ENCODE measurements around the gene GFOD1. TPM values are rescaled to one million over a fixed set of nuclear protein-coding genes. Genes with fewer than 3 reads are reported as not detected.

The GFOD1 gene
- polyA plus RNA-seq, 1 donor from 2014 or later, result 7.0 TPM

DNA sequence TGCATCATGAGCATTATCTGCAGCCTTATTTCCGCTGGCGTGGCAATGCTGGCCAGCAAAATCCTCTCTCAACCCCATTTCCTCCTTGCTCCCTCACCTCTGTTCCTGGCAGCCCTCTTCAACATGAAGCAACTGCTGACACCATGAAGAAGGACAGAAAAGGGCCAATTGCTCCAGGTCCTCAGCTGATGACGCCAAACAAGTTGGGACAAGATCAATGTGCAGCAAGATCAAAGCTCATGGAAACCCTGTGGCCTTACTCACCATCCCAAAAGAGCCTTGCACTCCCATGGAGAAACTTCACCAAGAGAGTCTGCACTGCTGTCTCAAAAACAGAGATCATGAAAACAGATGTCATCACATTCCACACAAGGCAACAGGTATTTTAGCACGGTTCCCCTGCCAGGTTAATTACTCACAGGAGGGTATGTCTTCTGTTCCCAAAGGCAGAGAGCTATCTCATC is 7.4 kb downstream of the GFOD1 start:
- Histone ChIP-seq H3K27me3 (ENCODE audit: insufficient read depth, low read depth, low read length) (no peaks in the 10 kb centered on the region), H3F3A (ENCODE audit: insufficient read depth, low read length, poor library complexity, severe bottlenecking) (no peaks in the 10 kb centered on the region), H3K9me3 (ENCODE audit: low read length) (no peaks in the 10 kb centered on the region), H3K9me2 (ENCODE audit: insufficient read depth, low read length) (no peaks in the 10 kb centered on the region), H4K20me1 (ENCODE audit: insufficient read depth) (no peaks in the 10 kb centered on the region), H3K4me3 (ENCODE audit: low read length) (no peak overlapping the region), H3K27ac (ENCODE audit: low read length) (no peak overlapping the region), H3K9ac (ENCODE audit: low read length) (no peak overlapping the region), H2AFZ (ENCODE audit: low read depth, low read length) (no peak overlapping the region), H3K4me2 (ENCODE audit: low read length) (no peak overlapping the region), H3K79me2 (replicated peaks; ENCODE audit: insufficient read depth, low read length) (peaks cover 18% of the 10 kb centered on the region), H3K36me3 (ENCODE audit: insufficient read depth, low read length) (no peaks in the 10 kb centered on the region)
- no peak for TF ChIP-seq EZH2 (IDR thresholded peaks at IDR 0.05; ENCODE audit: borderline replicate concordance, insufficient read depth, low read length, poor library complexity, severe bottlenecking)
- no peak for TF ChIP-seq TAF1 (IDR thresholded peaks at IDR 0.05; ENCODE audit: low read depth)
- no peak for TF ChIP-seq MXI1 (conservative IDR thresholded peaks at IDR 0.05; ENCODE audit: poor library complexity, severe bottlenecking)
- TF ChIP-seq EP300 (conservative IDR thresholded peaks at IDR 0.05; ENCODE audit: poor library complexity, severe bottlenecking), result no peak
- TF ChIP-seq, protein P1, sequence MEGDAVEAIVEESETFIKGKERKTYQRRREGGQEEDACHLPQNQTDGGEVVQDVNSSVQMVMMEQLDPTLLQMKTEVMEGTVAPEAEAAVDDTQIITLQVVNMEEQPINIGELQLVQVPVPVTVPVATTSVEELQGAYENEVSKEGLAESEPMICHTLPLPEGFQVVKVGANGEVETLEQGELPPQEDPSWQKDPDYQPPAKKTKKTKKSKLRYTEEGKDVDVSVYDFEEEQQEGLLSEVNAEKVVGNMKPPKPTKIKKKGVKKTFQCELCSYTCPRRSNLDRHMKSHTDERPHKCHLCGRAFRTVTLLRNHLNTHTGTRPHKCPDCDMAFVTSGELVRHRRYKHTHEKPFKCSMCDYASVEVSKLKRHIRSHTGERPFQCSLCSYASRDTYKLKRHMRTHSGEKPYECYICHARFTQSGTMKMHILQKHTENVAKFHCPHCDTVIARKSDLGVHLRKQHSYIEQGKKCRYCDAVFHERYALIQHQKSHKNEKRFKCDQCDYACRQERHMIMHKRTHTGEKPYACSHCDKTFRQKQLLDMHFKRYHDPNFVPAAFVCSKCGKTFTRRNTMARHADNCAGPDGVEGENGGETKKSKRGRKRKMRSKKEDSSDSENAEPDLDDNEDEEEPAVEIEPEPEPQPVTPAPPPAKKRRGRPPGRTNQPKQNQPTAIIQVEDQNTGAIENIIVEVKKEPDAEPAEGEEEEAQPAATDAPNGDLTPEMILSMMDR (IDR thresholded peaks at IDR 0.05; ENCODE audit: poor library complexity, severe bottlenecking), result no peak
- TF ChIP-seq, protein P2, sequence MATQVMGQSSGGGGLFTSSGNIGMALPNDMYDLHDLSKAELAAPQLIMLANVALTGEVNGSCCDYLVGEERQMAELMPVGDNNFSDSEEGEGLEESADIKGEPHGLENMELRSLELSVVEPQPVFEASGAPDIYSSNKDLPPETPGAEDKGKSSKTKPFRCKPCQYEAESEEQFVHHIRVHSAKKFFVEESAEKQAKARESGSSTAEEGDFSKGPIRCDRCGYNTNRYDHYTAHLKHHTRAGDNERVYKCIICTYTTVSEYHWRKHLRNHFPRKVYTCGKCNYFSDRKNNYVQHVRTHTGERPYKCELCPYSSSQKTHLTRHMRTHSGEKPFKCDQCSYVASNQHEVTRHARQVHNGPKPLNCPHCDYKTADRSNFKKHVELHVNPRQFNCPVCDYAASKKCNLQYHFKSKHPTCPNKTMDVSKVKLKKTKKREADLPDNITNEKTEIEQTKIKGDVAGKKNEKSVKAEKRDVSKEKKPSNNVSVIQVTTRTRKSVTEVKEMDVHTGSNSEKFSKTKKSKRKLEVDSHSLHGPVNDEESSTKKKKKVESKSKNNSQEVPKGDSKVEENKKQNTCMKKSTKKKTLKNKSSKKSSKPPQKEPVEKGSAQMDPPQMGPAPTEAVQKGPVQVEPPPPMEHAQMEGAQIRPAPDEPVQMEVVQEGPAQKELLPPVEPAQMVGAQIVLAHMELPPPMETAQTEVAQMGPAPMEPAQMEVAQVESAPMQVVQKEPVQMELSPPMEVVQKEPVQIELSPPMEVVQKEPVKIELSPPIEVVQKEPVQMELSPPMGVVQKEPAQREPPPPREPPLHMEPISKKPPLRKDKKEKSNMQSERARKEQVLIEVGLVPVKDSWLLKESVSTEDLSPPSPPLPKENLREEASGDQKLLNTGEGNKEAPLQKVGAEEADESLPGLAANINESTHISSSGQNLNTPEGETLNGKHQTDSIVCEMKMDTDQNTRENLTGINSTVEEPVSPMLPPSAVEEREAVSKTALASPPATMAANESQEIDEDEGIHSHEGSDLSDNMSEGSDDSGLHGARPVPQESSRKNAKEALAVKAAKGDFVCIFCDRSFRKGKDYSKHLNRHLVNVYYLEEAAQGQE (IDR thresholded peaks at IDR 0.05; ENCODE audit: borderline replicate concordance), result no peak
- no peak for TF ChIP-seq POLR2AphosphoS5 (IDR thresholded peaks at IDR 0.05)
- no peak for TF ChIP-seq RAD21 (conservative IDR thresholded peaks at IDR 0.05)
- TF ChIP-seq SMC3 (conservative IDR thresholded peaks at IDR 0.05; ENCODE audit: poor library complexity), result no peak

DNA sequence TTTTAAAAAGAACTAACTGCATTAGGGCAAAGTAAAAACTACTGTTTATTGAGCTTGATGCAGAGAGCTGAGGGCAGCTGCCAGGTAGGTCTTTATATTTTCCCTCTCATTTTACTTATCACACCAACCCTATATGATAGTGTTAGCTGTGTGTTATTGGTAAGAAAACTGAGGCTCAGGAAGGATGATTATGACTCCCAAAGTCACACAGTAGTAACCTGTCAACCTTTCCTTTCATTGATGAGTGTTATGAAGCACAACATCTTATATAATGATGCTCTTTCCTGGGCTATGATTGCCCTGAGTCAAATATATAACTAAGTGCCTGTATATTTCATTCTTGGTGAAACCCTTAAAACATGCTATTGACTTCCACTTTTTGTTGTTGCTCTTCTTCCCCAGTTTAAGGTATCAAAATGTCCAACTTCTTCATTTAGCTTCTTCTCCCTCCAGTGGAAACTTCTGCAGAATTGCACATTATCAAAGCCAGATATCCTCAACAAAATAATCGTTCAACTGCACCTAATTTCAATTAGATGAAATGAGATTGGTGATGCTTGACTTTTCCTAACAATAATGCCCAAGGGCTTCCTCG is 8.1 kb downstream of the GFOD1 start:
- Histone ChIP-seq H3K79me2 (replicated peaks; ENCODE audit: insufficient read depth, low read length) (peaks cover 13% of the 10 kb centered on the region), H3F3A (ENCODE audit: insufficient read depth, low read length, poor library complexity, severe bottlenecking) (no peaks in the 10 kb centered on the region), H3K9me2 (ENCODE audit: insufficient read depth, low read length) (no peaks in the 10 kb centered on the region), H2AFZ (ENCODE audit: low read depth, low read length) (no peak overlapping the region), H3K27ac (ENCODE audit: low read length) (no peak overlapping the region), H3K4me3 (ENCODE audit: low read length) (no peak overlapping the region), H3K4me2 (ENCODE audit: low read length) (no peak overlapping the region), H3K36me3 (ENCODE audit: insufficient read depth, low read length) (no peaks in the 10 kb centered on the region), H3K9ac (ENCODE audit: low read length) (no peak overlapping the region), H3K27me3 (ENCODE audit: insufficient read depth, low read depth, low read length) (no peaks in the 10 kb centered on the region), H4K20me1 (ENCODE audit: insufficient read depth) (no peaks in the 10 kb centered on the region), H3K9me3 (ENCODE audit: low read length) (no peaks in the 10 kb centered on the region)
- no peak for TF ChIP-seq SMC3 (conservative IDR thresholded peaks at IDR 0.05; ENCODE audit: poor library complexity)
- TF ChIP-seq POLR2AphosphoS5 (IDR thresholded peaks at IDR 0.05), result no peak
- no peak for TF ChIP-seq EZH2 (IDR thresholded peaks at IDR 0.05; ENCODE audit: borderline replicate concordance, insufficient read depth, low read length, poor library complexity, severe bottlenecking)
- TF ChIP-seq, protein P2 (IDR thresholded peaks at IDR 0.05; ENCODE audit: borderline replicate concordance), result no peak
- TF ChIP-seq, protein P1 (IDR thresholded peaks at IDR 0.05; ENCODE audit: poor library complexity, severe bottlenecking), result no peak
- no peak for TF ChIP-seq RAD21 (conservative IDR thresholded peaks at IDR 0.05)
- TF ChIP-seq EP300 (conservative IDR thresholded peaks at IDR 0.05; ENCODE audit: poor library complexity, severe bottlenecking), result no peak
- no peak for TF ChIP-seq TAF1 (IDR thresholded peaks at IDR 0.05; ENCODE audit: low read depth)
- TF ChIP-seq MXI1 (conservative IDR thresholded peaks at IDR 0.05; ENCODE audit: poor library complexity, severe bottlenecking), result no peak
